Stimulated activated CD8-positive, alpha-beta memory T cell treated with anti-CD3 and anti-CD28 coated beads, Interleukin-4, amount 100 ng/mL, for 4 hours (primary cell): ENCODE results near the gene CCDC188.

Source experiments
- DNase-seq, 2 donors: peaks; one replicate each; pipeline ENCODE4 v3.0.0-alpha.2; 2020; ENCODE audit warnings: low read depth in 2 of 2, low spot score in 1 of 2

CCDC188 gene

GRCh38 chr22:20135806-20136602 lies 14.9 kb downstream of the CCDC188 start:
- no peak for DNase-seq

GRCh38 chr22:20135265-20135664 lies 15.6 kb downstream of the CCDC188 start:
- no peak for DNase-seq

- DNase-seq = no peak
These were observed 16.8 kb downstream of the CCDC188 start for GRCh38 chr22:20133930-20134549.

GRCh38 chr22:20132686-20133246 lies 18.1 kb downstream of the CCDC188 start:
- no peak for DNase-seq

- DNase-seq = no peak
These were observed 18.8 kb downstream of the CCDC188 start for GRCh38 chr22:20131859-20132685.

GRCh38 chr22:20131597-20131858 lies 19.3 kb downstream of the CCDC188 start, which contains the start of gene ZDHHC8:
ZDHHC8 (plus strand) TSS chr22:20131804; CDS start chr22:20131948, 144 bp downstream.
- DNase-seq = no peak

GRCh38 chr22:20130731-20131596 lies 19.9 kb downstream of the CCDC188 start:
- DNase-seq = peak; percentile 43 to 69

GRCh38 chr22:20130319-20130718 lies 20.5 kb downstream of the CCDC188 start:
- DNase-seq = no peak

GRCh38 chr22:20129747-20130014 lies 21.2 kb downstream of the CCDC188 start:
- DNase-seq = no peak

GRCh38 chr22:20128902-20129746 lies 21.7 kb downstream of the CCDC188 start:
- no peak for DNase-seq

- no peak for DNase-seq
These were observed 22.3 kb downstream of the CCDC188 start for GRCh38 chr22:20128619-20128901.

GRCh38 chr22:20127869-20128618 lies 22.8 kb downstream of the CCDC188 start:
- DNase-seq = no peak

GRCh38 chr22:20127318-20127868 lies 23.5 kb downstream of the CCDC188 start:
- no peak for DNase-seq

- no peak for DNase-seq
These were observed 24.4 kb downstream of the CCDC188 start for GRCh38 chr22:20126284-20127029.

- no peak for DNase-seq
These were observed 25.4 kb downstream of the CCDC188 start for GRCh38 chr22:20125201-20126174.

- no peak for DNase-seq
These were observed 26.6 kb downstream of the CCDC188 start for GRCh38 chr22:20124083-20124787.
